Panc1 (cell line): ENCODE data around the gene GLI3.

Experiments used
- POLR2AphosphoS5 ChIP-seq: IDR thresholded peaks from 2 replicates; pipeline ENCODE4 v1.6.1; 2012; ENCODE audit warnings: mild to moderate bottlenecking, low read depth, low read length, moderate library complexity
- TF ChIP-seq, protein P1 (sequence below): fragments of 450-650 bp; IDR thresholded peaks from 2 replicates; pipeline ENCODE4 v1.5.1; 2017; ENCODE audit warnings: mild to moderate bottlenecking

DNA sequence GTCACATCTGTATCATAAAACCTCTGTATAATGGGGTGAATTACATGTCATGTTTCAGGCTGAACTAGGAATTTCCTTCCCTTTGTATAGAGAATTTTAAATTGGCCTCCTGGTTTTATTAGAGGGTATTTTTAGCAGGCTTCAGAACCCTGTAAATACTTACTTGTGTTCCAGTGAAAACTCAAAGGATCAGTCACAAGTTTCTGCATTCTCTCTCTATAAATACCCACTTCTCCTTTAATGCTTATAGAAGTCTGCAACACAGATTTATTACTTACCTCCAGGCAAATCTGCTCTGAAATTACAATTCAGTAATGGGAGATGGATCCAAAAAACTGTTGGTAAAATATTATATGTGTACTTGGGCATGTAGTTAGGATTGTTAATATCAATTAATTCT lies 161.6 kb downstream of the GLI3 start:
- TF ChIP-seq, protein P1, sequence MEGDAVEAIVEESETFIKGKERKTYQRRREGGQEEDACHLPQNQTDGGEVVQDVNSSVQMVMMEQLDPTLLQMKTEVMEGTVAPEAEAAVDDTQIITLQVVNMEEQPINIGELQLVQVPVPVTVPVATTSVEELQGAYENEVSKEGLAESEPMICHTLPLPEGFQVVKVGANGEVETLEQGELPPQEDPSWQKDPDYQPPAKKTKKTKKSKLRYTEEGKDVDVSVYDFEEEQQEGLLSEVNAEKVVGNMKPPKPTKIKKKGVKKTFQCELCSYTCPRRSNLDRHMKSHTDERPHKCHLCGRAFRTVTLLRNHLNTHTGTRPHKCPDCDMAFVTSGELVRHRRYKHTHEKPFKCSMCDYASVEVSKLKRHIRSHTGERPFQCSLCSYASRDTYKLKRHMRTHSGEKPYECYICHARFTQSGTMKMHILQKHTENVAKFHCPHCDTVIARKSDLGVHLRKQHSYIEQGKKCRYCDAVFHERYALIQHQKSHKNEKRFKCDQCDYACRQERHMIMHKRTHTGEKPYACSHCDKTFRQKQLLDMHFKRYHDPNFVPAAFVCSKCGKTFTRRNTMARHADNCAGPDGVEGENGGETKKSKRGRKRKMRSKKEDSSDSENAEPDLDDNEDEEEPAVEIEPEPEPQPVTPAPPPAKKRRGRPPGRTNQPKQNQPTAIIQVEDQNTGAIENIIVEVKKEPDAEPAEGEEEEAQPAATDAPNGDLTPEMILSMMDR = no peak
- no peak for TF ChIP-seq POLR2AphosphoS5
